Testis (tissue), 3 donors: ENCODE measurements around the gene EBF4. TPM values are rescaled to one million over a fixed set of nuclear protein-coding genes. Genes with fewer than 3 reads are reported as not detected.
"Not testable (repeated sequence)": the region's sequence is repeated elsewhere in the genome, so short reads cannot be mapped to it uniquely, and the experiment has no call there.

Source experiments
- DNase-seq: peaks from one replicate; pipeline ENCODE4 v3.0.0-alpha.2; 2019
- H3K27ac ChIP-seq, 2 donors: fragments of 200-600 bp; sonication (generic); one replicate each; pipeline ENCODE4 v1.5.1; 2019
- H3K27me3 ChIP-seq: fragments of 200-600 bp; sonication (generic); one replicate; pipeline ENCODE4 v1.5.1; 2019
- H3K36me3 ChIP-seq: fragments of 200-600 bp; sonication (generic); one replicate; pipeline ENCODE4 v1.5.1; 2017; ENCODE audit warnings: low read depth; ENCODE audit errors: missing control alignments
- H3K4me1 ChIP-seq: fragments of 200-600 bp; sonication (generic); one replicate; pipeline ENCODE4 v1.5.1; 2019
- H3K4me3 ChIP-seq, 2 donors: fragments of 200-600 bp; sonication (generic); one replicate each; pipeline ENCODE4 v1.5.1; 2017 to 2019
- H3K9me3 ChIP-seq: fragments of 200-600 bp; sonication (generic); one replicate; pipeline ENCODE4 v1.5.1; 2017
- POLR2A ChIP-seq: fragments of 450-650 bp; IDR thresholded peaks from one replicate; pipeline ENCODE4 v1.6.1; 2017; ENCODE audit warnings: antibody characterized with exemption, mild to moderate bottlenecking, moderate library complexity
- WGBS, 2 donors: methylation state at CpG; one replicate each; pipeline ENCODE4 v1.1.5; 2018; 5-methylcytosine and 5-hydroxymethylcytosine counted together
- intact Hi-C: fragments of 100-400 bp; cut with DNase I; formaldehyde crosslinking; loops from one replicate; pipeline ENCODE4 v1.15.1; 2023; ENCODE audit warnings: low total_unique reads
- polyA plus RNA-seq: library from polyadenylated mRNA; stranded (reverse); fragments of 350-450 nt; fragmentation: Illumina TruSeq; extraction: RNeasy Lipid Tissue Mini Kit (QIAGEN cat#74804); gene quantifications from one replicate; pipeline ENCODE4 v1.2.3, GENCODE V29; 2014; ENCODE audit warnings: low read depth, low replicate concordance; ENCODE audit not compliant: insufficient read depth
- total RNA-seq, 2 donors: library from RNA; depleted of rRNA; stranded (reverse); fragments of >200 nt; gene quantifications; one replicate each; pipeline ENCODE4 v1.2.3, GENCODE V29; 2016
- TF ChIP-seq, protein P1 (sequence below), 3 experiments: fragments of 450-650 bp in 2 of 3; fragments of 200-600 bp in 1 of 3; sonication (generic) in 1 of 3; IDR thresholded peaks; one replicate each; pipeline ENCODE4 v1.5.1; 2016 to 2019; ENCODE audit warnings: antibody characterized with exemption in 3 of 3, mild to moderate bottlenecking in 2 of 3, moderate library complexity in 1 of 3

The EBF4 gene
- total and polyA plus RNA-seq, 3 donors from 2014 or later = 6.1 to 14.2 (median 7.4) TPM

- Histone ChIP-seq H3K27me3 (no peaks in the 10 kb centered on the region), H3K9me3 (no peaks in the 10 kb centered on the region), H3K4me1 (no peaks in the 10 kb centered on the region), H3K36me3 (no peaks in the 10 kb centered on the region), H3K27ac (no peak overlapping the region), H3K4me3 (no peak overlapping the region)
- 46 to 77% methylated on average over 2 of the region's 2 CpGs for WGBS, 2 donors
- no peak for TF ChIP-seq POLR2A
- TF ChIP-seq, protein P1, sequence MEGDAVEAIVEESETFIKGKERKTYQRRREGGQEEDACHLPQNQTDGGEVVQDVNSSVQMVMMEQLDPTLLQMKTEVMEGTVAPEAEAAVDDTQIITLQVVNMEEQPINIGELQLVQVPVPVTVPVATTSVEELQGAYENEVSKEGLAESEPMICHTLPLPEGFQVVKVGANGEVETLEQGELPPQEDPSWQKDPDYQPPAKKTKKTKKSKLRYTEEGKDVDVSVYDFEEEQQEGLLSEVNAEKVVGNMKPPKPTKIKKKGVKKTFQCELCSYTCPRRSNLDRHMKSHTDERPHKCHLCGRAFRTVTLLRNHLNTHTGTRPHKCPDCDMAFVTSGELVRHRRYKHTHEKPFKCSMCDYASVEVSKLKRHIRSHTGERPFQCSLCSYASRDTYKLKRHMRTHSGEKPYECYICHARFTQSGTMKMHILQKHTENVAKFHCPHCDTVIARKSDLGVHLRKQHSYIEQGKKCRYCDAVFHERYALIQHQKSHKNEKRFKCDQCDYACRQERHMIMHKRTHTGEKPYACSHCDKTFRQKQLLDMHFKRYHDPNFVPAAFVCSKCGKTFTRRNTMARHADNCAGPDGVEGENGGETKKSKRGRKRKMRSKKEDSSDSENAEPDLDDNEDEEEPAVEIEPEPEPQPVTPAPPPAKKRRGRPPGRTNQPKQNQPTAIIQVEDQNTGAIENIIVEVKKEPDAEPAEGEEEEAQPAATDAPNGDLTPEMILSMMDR (IDR thresholded peaks at IDR 0.05) = no peak
- intact Hi-C loops = no loop called here
- DNase-seq = no peak
Observed at GRCh38 chr20:2762578-2763131, 70.1 kb downstream of the EBF4 start.

DNA sequence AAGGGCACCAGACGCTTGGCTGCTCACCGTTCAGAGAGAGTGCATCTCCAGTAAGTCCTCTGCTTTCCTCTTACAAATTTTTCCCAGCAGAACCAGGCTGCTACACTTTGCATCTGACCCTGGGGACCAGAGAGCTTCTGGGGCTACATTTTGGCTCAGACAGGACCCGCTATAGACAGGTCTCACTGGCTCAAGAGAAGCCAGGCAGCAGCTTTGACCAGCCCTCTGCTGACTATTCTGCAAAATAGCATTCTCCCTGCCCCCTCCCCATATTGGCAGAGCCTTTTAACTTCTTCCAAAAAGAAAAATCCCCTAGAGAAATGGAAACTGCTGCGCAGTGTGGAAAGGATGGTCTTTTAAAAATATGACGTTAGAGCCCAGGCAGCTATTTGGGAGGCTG, 70.6 kb downstream of the EBF4 start:
- no peaks in the 10 kb centered on the region for H3K9me3 ChIP-seq
- no peaks in the 10 kb centered on the region for H3K27me3 ChIP-seq
- DNase-seq = no peak
- WGBS, 2 donors = 52 to 54% methylated on average over 5 of the region's 5 CpGs
- intact Hi-C loops = no loop called here
- TF ChIP-seq, protein P1 (IDR thresholded peaks at IDR 0.05) = no peak
- peaks cover 2% of the 10 kb centered on the region for H3K4me1 ChIP-seq
- no peaks in the 10 kb centered on the region for H3K36me3 ChIP-seq
- no peak overlapping the region for H3K4me3 ChIP-seq
- no peak overlapping the region for H3K27ac ChIP-seq

DNA sequence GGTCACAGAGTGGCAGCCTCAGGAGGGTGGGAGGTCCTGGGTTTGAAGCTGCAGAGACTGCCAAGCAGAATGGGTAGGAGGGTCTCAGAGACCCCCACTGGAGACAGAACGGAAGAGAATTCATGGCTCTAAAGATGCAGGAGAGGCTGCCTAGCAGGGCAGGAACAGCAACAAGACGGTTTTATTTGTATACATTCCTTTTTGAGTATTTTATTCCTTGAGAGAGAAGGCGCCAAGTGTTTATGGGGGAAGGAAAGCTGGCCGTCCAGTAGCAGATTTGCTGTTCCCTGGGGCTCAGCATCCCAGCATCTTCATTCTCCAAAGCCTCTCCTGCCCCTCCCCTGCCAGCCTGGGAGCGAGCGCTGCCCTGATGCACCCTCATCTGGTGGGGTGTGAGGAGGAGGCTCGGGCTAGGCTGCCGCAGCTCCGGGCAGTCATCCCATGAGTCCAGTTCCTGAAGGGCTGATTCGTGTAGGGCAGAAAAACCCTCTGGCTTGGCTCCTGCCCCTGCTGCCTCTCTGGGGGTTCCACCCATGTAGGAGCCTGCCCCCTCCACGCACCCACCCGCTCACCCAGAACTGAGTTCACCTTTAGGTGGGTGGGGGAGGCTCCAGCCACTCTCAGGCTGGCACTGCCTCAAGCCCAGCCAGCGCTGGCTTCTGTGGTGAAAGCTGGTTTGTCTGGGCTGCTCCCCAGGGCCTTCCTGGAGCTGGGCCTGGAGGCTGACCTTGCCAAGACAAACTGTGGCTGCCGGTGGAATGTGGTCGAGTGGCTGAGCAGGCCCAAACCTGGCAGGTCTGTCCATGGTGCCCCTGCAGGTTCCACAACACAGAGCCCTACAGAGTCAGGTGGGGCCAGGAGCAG, 75.4 kb downstream of the EBF4 start:
- Histone ChIP-seq H3K27ac (no peak overlapping the region), H3K36me3 (no peaks in the 10 kb centered on the region), H3K4me3 (no peak overlapping the region), H3K4me1 (peaks cover 5% of the 10 kb centered on the region), H3K9me3 (no peaks in the 10 kb centered on the region), H3K27me3 (no peaks in the 10 kb centered on the region)
- intact Hi-C loops = no loop called here
- TF ChIP-seq, protein P1 (IDR thresholded peaks at IDR 0.05) = no peak
- no peak for TF ChIP-seq POLR2A
- 47 to 65% methylated on average over 6 to 13 of the region's 15 CpGs for WGBS, 2 donors
- DNase-seq = no peak

DNA sequence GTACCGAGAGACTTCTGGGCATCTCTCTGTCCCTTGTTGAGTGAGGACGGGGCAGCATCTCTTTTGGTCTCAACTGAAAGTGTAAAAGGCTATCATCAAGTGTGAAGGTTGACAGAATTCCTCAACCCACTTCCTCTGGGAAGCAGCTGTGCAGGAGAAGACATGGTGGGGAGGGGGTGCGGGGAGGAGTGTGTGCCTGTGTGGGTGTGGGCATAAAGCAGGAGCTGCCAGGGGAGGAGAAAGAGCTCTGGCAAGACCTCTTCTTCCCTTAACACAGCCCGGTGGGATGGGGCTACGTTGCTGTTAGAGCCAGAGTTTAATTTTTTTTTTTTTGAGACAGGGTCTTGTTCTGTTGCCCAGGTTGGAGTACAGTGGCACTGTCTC, 76.0 kb downstream of the EBF4 start:
- Histone ChIP-seq H3K27ac (no peak overlapping the region), H3K4me3 (no peak overlapping the region), H3K36me3 (no peaks in the 10 kb centered on the region), H3K9me3 (no peaks in the 10 kb centered on the region), H3K27me3 (no peaks in the 10 kb centered on the region), H3K4me1 (peaks cover 5% of the 10 kb centered on the region)
- WGBS, 2 donors = 59 to 63% methylated on average over 5 of the region's 5 CpGs
- no peak for DNase-seq
- intact Hi-C loops = no loop called here
- TF ChIP-seq, protein P1 (IDR thresholded peaks at IDR 0.05) = no peak
- no peak for TF ChIP-seq POLR2A

DNA sequence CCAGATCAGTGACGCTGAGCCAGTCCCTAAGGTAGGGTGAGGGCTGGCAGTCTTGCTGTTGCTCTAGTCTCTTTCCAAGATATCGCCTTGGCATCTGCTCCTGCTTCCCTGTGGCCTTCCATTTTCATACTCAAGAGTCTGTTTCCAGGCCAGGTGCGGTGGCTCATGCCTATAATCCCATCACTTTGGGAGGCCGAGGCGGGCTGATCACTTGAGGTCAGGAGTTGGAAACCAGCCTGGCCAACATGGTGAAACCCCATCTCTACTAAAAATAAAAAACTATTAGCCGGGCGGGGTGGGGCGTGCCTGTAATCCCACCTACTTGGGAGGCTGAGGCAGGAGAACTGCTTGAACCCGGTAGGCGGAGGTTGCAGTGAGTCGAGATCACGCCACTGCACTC, 77.5 kb downstream of the EBF4 start:
- H3K27me3 ChIP-seq, H3K4me3 ChIP-seq, H3K4me1 ChIP-seq, H3K9me3 ChIP-seq, H3K36me3 ChIP-seq, intact Hi-C loops, DNase-seq, H3K27ac ChIP-seq: not testable (repeated sequence)
- whole genome bisulfite sequencing, 2 donors = 90 to 97% methylated on average over 12 of the region's 12 CpGs
